K562 (cell line): Measurements from ENCODE around the gene AP2A2. TPM values are rescaled to one million over a fixed set of nuclear protein-coding genes. Genes with fewer than 3 reads are reported as not detected.

Experiments
- ATAC-seq: fragments of 200-7000 bp; cut with Tn5 transposase; 3 replicates; pipeline ENCODE4 v1.9.1; 2020; ENCODE audit warnings: moderate library complexity
- BruUV-seq: library from RNA; stranded (reverse); fragments of 400-500 nt; replicated peaks from 2 replicates; lab custom pipeline; 2021; lab: Mats Ljungman, UMichigan
- CTCF ChIA-PET: fragments of 300-600 bp; formaldehyde crosslinking; extraction: SDS; loops from one replicate; lab custom pipeline; 2021; ENCODE audit warnings: low intra/inter-chr PET ratio; lab: Yijun Ruan, JAX
- POLR2A ChIA-PET: fragments of 300-600, 350-650 bp; sonication (Branson Sonifier 250); formaldehyde crosslinking; extraction: SDS; loops from one replicate; lab custom pipeline; 2021; ENCODE audit warnings: antibody characterized with exemption, inconsistent platforms; lab: Yijun Ruan, JAX
- DNase-seq, 4 experiments: peaks; one replicate each; pipeline versions ENCODE4 v3.0.0 to v3.0.0-alpha.2; 2011 to 2018; ENCODE audit warnings: low spot score in 3 of 4, mixed read lengths in 3 of 4; ENCODE audit errors: extremely low read depth in 1 of 4
- FAIRE-seq: peaks from 2 replicates; lab custom pipeline; 2011; peaks lifted over from hg19 to GRCh38; lab: Jason Lieb, UNC
- H2AFZ ChIP-seq: 2 replicates; pipeline ENCODE4 v1.6.0; 2011; ENCODE audit warnings: low read depth, low read length, control low read depth, inconsistent platforms
- H3K27ac ChIP-seq: fragments of 200-600 bp; 3 replicates; pipeline ENCODE4 v1.8.0; 2011; ENCODE audit warnings: low read depth, mild to moderate bottlenecking, control low read depth, inconsistent platforms, low read length, moderate library complexity, mixed read lengths; ENCODE audit errors: extremely low read depth
- H3K27me3 ChIP-seq, 2 experiments: fragments of 300-600 bp in 1 of 2; 2 replicates in 1 of 2; 3 replicates in 1 of 2; pipeline versions ENCODE4 v1.6.0 to v1.8.0; 2011; ENCODE audit warnings: inconsistent platforms in 2 of 2, low read length in 2 of 2, mild to moderate bottlenecking in 1 of 2, mixed read lengths in 1 of 2, moderate library complexity in 1 of 2; ENCODE audit not compliant: control insufficient read depth in 2 of 2, insufficient read depth in 2 of 2
- H3K36me3 ChIP-seq: fragments of 300-600 bp; 3 replicates; pipeline ENCODE4 v1.8.0; 2011; ENCODE audit warnings: mild to moderate bottlenecking, low read length, inconsistent platforms; ENCODE audit not compliant: control insufficient read depth, insufficient read depth
- H3K4me1 ChIP-seq, 2 experiments: fragments of 200-600 bp in 1 of 2; replicated peaks in 1 of 2; 2 replicates in 1 of 2; 3 replicates in 1 of 2; pipeline versions ENCODE4 v1.5.1 to v1.8.0; 2011; ENCODE audit warnings: inconsistent platforms in 2 of 2, low read length in 2 of 2, mild to moderate bottlenecking in 1 of 2, mixed read lengths in 1 of 2, moderate library complexity in 1 of 2; ENCODE audit not compliant: control insufficient read depth in 2 of 2, insufficient read depth in 2 of 2
- H3K4me2 ChIP-seq: 2 replicates; pipeline ENCODE4 v1.6.1; 2011; ENCODE audit warnings: low read length, control low read depth, inconsistent platforms, mixed read lengths; ENCODE audit not compliant: insufficient read depth
- H3K4me3 ChIP-seq: fragments of 200-600 bp; sonication (generic), shearing (Covaris generic); 2 replicates; pipeline ENCODE4 v1.5.1; 2016; ENCODE audit warnings: control low read depth, inconsistent platforms
- H3K79me2 ChIP-seq: fragments of 200-600 bp; 3 replicates; pipeline ENCODE4 v1.8.0; 2011; ENCODE audit warnings: low read length, inconsistent platforms; ENCODE audit not compliant: control insufficient read depth, insufficient read depth
- H3K9ac ChIP-seq, 2 experiments: 2 replicates each; pipeline versions ENCODE4 v1.6.0 to v1.6.1; 2011; ENCODE audit warnings: low read depth in 2 of 2, low read length in 2 of 2, control low read depth in 1 of 2, inconsistent platforms in 1 of 2, mild to moderate bottlenecking in 1 of 2, mixed read lengths in 1 of 2; ENCODE audit not compliant: insufficient read depth in 1 of 2
- H3K9me1 ChIP-seq: one replicate; pipeline ENCODE4 v1.6.0; 2011; ENCODE audit warnings: inconsistent platforms, mild to moderate bottlenecking, low read length, moderate library complexity; ENCODE audit not compliant: control insufficient read depth, insufficient read depth
- H3K9me3 ChIP-seq: replicated peaks from 2 replicates; pipeline ENCODE4 v1.5.1; 2011; ENCODE audit warnings: low read depth, low read length, inconsistent platforms; ENCODE audit not compliant: control insufficient read depth, insufficient read depth
- H4K20me1 ChIP-seq: replicated peaks from 2 replicates; pipeline ENCODE4 v1.6.1; 2011; ENCODE audit warnings: low read length, inconsistent platforms, mixed read lengths; ENCODE audit not compliant: control insufficient read depth, insufficient read depth
- ARNT ChIP-seq, 2 experiments: fragments of 450-650 bp; IDR thresholded peaks; 2 replicates each; pipeline ENCODE4 v1.6.1; 2016; ENCODE audit warnings: mild to moderate bottlenecking in 1 of 2
- CXXC5 ChIP-seq: fragments of 250-450 bp; sonication (Bioruptor Pico); IDR thresholded peaks from 2 replicates; pipeline ENCODE4 v1.8.0; 2022; ENCODE audit warnings: inconsistent platforms, mild to moderate bottlenecking, moderate library complexity
- DNMT1 ChIP-seq: fragments of 450-650 bp; IDR thresholded peaks from 2 replicates; pipeline ENCODE4 v1.6.1; 2016; ENCODE audit warnings: antibody characterized with exemption, mild to moderate bottlenecking
- ETV1 ChIP-seq: fragments of 450-650 bp; conservative IDR thresholded peaks from 2 replicates; pipeline ENCODE4 v1.6.1; 2016; ENCODE audit warnings: missing genetic modification characterization, control low read depth, low read depth, missing compliant biosample characterization
- HEY1 ChIP-seq: fragments of 250-450 bp; sonication (Bioruptor Pico); IDR thresholded peaks from 2 replicates; pipeline ENCODE4 v1.5.0; 2020; ENCODE audit warnings: mild to moderate bottlenecking, moderate library complexity, borderline replicate concordance
- PHF8 ChIP-seq: fragments of 200-600 bp; sonication (generic); IDR thresholded peaks from 2 replicates; pipeline ENCODE4 v1.6.1; 2012; ENCODE audit warnings: mixed run types, mild to moderate bottlenecking, inconsistent platforms, low read length, moderate library complexity, borderline replicate concordance
- ZNF354B ChIP-seq: fragments of 250-450 bp; sonication (Bioruptor Pico); IDR thresholded peaks from 2 replicates; pipeline ENCODE4 v1.4.0; 2020
- ZSCAN29 ChIP-seq: fragments of 450-650 bp; IDR thresholded peaks from 2 replicates; pipeline ENCODE4 v1.6.1; 2017
- ZSCAN32 ChIP-seq: fragments of 450-650 bp; formaldehyde crosslinking; IDR thresholded peaks from 2 replicates; pipeline ENCODE4 v1.4.0; 2020; ENCODE audit warnings: mild to moderate bottlenecking, moderate library complexity
- WGBS: fragments of 100-300 bp; shearing (Covaris generic); methylation state at CpG from one replicate; pipeline ENCODE4 v1.1.6; 2016; ENCODE audit warnings: low coverage, mixed read lengths; ENCODE audit not compliant: insufficient coverage; ENCODE audit errors: missing lambda C conversion rate; 5-methylcytosine and 5-hydroxymethylcytosine counted together
- in situ Hi-C: fragments of 300-500 bp; cut with MboI; formaldehyde crosslinking; loops from 4 replicates; pipeline ENCODE4 v1.15.0; 2018; ENCODE audit warnings: inconsistent platforms, mixed read lengths
- intact Hi-C: fragments of 100-400 bp; cut with micrococcal nuclease; formaldehyde crosslinking; loops from 2 replicates; pipeline ENCODE4 v1.14.2; 2022
- polyA plus RNA-seq, 8 experiments: library from polyadenylated mRNA; depleted of rRNA in 4 of 8; stranded (reverse) in 5 of 8; unstranded in 3 of 8; fragments of >200 nt; fragmentation: Nextera tagmentation in 2 of 8; fragmentation: Illumina TruSeq in 1 of 8; extraction: Ambion mirVana in 2 of 8; extraction: Trizol in 1 of 8; gene quantifications; 2 replicates each; pipeline versions ENCODE4 v1.2.1 to v1.2.3, GENCODE V29; 2011 to 2014; ENCODE audit warnings: inconsistent platforms in 1 of 8, missing spikeins in 1 of 8
- total RNA-seq, 7 experiments: library from RNA; depleted of rRNA in 6 of 7; stranded (reverse); fragments of >200 nt in 6 of 7; fragmentation: Illumina TruSeq in 2 of 7; extraction: Trizol in 2 of 7; gene quantifications; 2 replicates each; pipeline versions ENCODE4 v1.2.1 to v1.2.3, GENCODE V29; 2011 to 2021; ENCODE audit warnings: low replicate concordance in 1 of 7
- TF ChIP-seq, protein P1 (sequence below), 2 experiments: IDR thresholded peaks; 2 replicates each; pipeline ENCODE4 v1.6.1; 2012; ENCODE audit warnings: improper control_type of control experiment in 2 of 2, low read depth in 2 of 2, low read length in 2 of 2, borderline replicate concordance in 1 of 2

Gene AP2A2
- total and polyA plus RNA-seq, 9 of the 15 experiments (the other 6 are each of a cell fraction or from before 2014, with no cell fraction given) = 0.69 to 41.7 (median 15.2) TPM

DNA sequence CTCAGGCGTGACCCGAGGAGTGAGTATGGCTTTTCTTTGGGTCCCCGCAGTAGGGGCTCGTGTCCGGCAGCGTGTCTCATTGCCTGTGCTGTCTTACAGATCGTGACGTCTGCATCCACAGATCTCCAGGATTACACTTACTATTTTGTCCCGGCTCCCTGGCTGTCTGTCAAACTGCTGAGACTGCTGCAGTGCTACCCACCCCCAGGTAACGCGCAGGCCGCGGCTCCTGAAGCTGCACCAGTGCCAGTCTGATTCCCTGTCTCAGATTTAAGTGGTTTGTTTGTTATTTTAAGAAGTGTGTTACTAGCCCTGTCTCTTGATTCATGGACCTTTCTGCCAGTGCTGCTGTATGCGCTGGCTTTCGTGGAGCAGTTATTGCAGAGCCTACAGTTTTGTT, 58.9 kb downstream of the AP2A2 start:
- no peak for FAIRE-seq

More for the DNA sequence above, 58.9 kb downstream of the AP2A2 start:
- intact Hi-C loops = no loop called here
- in situ Hi-C loops = no loop called here
- no peaks in the 10 kb centered on the region for H3K9me1 ChIP-seq
- DNase-seq (no peak), ATAC-seq (no peak)
- H3K4me1 ChIP-seq = peaks cover 0 to 6% of the 10 kb centered on the region in 2 experiments; a peak in 1 of 5 replicates
- H3K9ac ChIP-seq = peak overlapping the region in 1 of 2 experiments; percentile 17; a peak in 1 of 4 replicates
- CTCF ChIA-PET = no interaction called here
- 97% methylated on average over 11 of the region's 15 CpGs for WGBS
- H3K79me2 ChIP-seq = no peaks in the 10 kb centered on the region
- H3K27ac ChIP-seq = no peak overlapping the region
- POLR2A ChIA-PET = interaction anchor here (1.3 kb wide), 1 partner anchor 142 kb away, joined by 3 read pairs; the partner anchor contains the start of genes POLR2L and TSPAN4
- no peaks in the 10 kb centered on the region for H3K27me3 ChIP-seq
- BruUV-seq = no TSS peak
- H3K9me3 ChIP-seq = no peaks in the 10 kb centered on the region
- no peaks in the 10 kb centered on the region for H4K20me1 ChIP-seq
- H3K4me2 ChIP-seq = no peak overlapping the region
- no peak overlapping the region for H3K4me3 ChIP-seq
- H2AFZ ChIP-seq = no peak overlapping the region
- H3K36me3 ChIP-seq = peaks cover 64% of the 10 kb centered on the region; the same call in 2 of the 3 replicates
- TF ChIP-seq ZSCAN32 (CRISPR knock-in tag) (no peak), ZNF354B (CRISPR knock-in tag) (no peak), CXXC5 (CRISPR knock-in tag) (no peak), HEY1 (CRISPR knock-in tag) (no peak), DNMT1 (no peak), ETV1 (tag) (no peak), ZSCAN29 (no peak), PHF8 (no peak), ARNT (IDR thresholded peaks at IDR 0.05) (no peak)
- TF ChIP-seq, protein P1, sequence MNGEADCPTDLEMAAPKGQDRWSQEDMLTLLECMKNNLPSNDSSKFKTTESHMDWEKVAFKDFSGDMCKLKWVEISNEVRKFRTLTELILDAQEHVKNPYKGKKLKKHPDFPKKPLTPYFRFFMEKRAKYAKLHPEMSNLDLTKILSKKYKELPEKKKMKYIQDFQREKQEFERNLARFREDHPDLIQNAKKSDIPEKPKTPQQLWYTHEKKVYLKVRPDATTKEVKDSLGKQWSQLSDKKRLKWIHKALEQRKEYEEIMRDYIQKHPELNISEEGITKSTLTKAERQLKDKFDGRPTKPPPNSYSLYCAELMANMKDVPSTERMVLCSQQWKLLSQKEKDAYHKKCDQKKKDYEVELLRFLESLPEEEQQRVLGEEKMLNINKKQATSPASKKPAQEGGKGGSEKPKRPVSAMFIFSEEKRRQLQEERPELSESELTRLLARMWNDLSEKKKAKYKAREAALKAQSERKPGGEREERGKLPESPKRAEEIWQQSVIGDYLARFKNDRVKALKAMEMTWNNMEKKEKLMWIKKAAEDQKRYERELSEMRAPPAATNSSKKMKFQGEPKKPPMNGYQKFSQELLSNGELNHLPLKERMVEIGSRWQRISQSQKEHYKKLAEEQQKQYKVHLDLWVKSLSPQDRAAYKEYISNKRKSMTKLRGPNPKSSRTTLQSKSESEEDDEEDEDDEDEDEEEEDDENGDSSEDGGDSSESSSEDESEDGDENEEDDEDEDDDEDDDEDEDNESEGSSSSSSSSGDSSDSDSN (IDR thresholded peaks at IDR 0.05; ENCODE audit: borderline replicate concordance in 1 of 2, low read depth in 2 of 2, low read length in 2 of 2) = no peak
